Measurements from ENCODE around the gene DNER.

DNA sequence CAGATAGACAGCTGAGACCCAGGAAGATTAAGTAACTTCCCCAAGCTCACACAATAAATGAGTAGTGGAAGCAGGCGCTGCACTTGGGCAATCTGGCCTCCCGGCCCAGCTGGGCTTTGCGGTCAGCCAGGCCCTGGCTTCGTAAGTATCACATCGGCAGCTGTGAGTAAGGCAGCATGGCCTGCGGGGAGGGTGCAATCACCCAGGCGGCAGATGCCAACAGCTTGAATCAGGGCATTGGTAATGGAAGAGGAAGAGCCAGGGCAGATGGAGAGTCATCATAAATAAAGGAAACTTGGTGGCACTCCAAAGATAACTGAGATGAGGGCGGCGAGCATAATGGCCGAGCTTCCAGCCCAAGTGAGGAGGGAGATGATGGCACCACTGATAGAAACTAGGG lies 225.3 kb downstream of the DNER start:
- TF ChIP-seq POLR2AphosphoS5 (IDR thresholded peaks at IDR 0.05; ENCODE audit: insufficient read depth, low read depth, low read length) (no peak), POLR2A (IDR thresholded peaks at IDR 0.05; ENCODE audit: low read depth, low read length) (no peak), FOS (IDR thresholded peaks at IDR 0.05; ENCODE audit: borderline replicate concordance, insufficient read depth, low read length) (no peak), CTCF (IDR thresholded peaks at IDR 0.05; ENCODE audit: extremely low read depth in 1 of 2, insufficient read depth in 1 of 2, low read depth in 1 of 2, low read length in 2 of 2) (no peak), MAX (IDR thresholded peaks at IDR 0.05; ENCODE audit: insufficient read depth, insufficient read length) (no peak), EZH2 (IDR thresholded peaks at IDR 0.05; ENCODE audit: borderline replicate concordance, low read depth, low read length, severe bottlenecking) (no peak), MYC (IDR thresholded peaks at IDR 0.05; ENCODE audit: low read depth, low read length) (no peak), JUN (IDR thresholded peaks at IDR 0.05; ENCODE audit: borderline replicate concordance, insufficient read depth, insufficient read length, low read depth) (no peak)
